ENCODE data around the gene OPCML. TPM values are rescaled to one million over a fixed set of nuclear protein-coding genes. Genes with fewer than 3 reads are reported as not detected.
A peak's percentile ranks its signal among the peaks of the same experiment; 100 is the strongest.

Gene OPCML
- total RNA-seq, 1 donor from 2014 or later = 1.7 TPM

- DNase-seq (ENCODE audit: low spot score, unreplicated experiment) = no peak
- H3K4me1 Mint-ChIP-seq (ENCODE audit: low read depth) = peaks cover 33% of the 10 kb centered on the region
- TF ChIP-seq CTCF (IDR thresholded peaks at IDR 0.05; ENCODE audit: unreplicated experiment) = no peak
- peaks cover 2% of the 10 kb centered on the region for H3K27me3 Mint-ChIP-seq
- H3K4me3 Mint-ChIP-seq (ENCODE audit: low read depth) = peak overlapping the region; percentile 1
- peaks cover 23% of the 10 kb centered on the region for H3K9me3 Mint-ChIP-seq (ENCODE audit: low read depth)
- peak overlapping the region; percentile 27 for H3K27ac Mint-ChIP-seq
- H3K36me3 Mint-ChIP-seq (ENCODE audit: insufficient read depth) = peaks cover 4% of the 10 kb centered on the region
Observed at GRCh38 chr11:132620423-132620822, 911.9 kb downstream of the OPCML start.

- TF ChIP-seq CTCF (IDR thresholded peaks at IDR 0.05; ENCODE audit: unreplicated experiment) = no peak
- Mint-ChIP-seq H3K9me3 (ENCODE audit: low read depth) (peaks cover 2% of the 10 kb centered on the region), H3K27ac (no peak overlapping the region), H3K4me3 (ENCODE audit: low read depth) (no peak overlapping the region), H3K36me3 (ENCODE audit: insufficient read depth) (no peaks in the 10 kb centered on the region), H3K27me3 (peaks cover 16% of the 10 kb centered on the region), H3K4me1 (ENCODE audit: low read depth) (peaks cover 7% of the 10 kb centered on the region)
- DNase-seq (ENCODE audit: low spot score, unreplicated experiment) = no peak
Observed at GRCh38 chr11:132610791-132611190, 921.5 kb downstream of the OPCML start.

GRCh38 chr11:132610216-132610615 lies 922.1 kb downstream of the OPCML start:
- Mint-ChIP-seq H3K27ac (no peak overlapping the region), H3K4me3 (ENCODE audit: low read depth) (no peak overlapping the region), H3K27me3 (peaks cover 14% of the 10 kb centered on the region), H3K4me1 (ENCODE audit: low read depth) (peaks cover 7% of the 10 kb centered on the region), H3K36me3 (ENCODE audit: insufficient read depth) (no peaks in the 10 kb centered on the region), H3K9me3 (ENCODE audit: low read depth) (no peaks in the 10 kb centered on the region)
- DNase-seq (ENCODE audit: low spot score, unreplicated experiment) = no peak
- no peak for TF ChIP-seq CTCF (IDR thresholded peaks at IDR 0.05; ENCODE audit: unreplicated experiment)

- H3K27me3 Mint-ChIP-seq = peaks cover 30% of the 10 kb centered on the region
- no peak for TF ChIP-seq CTCF (IDR thresholded peaks at IDR 0.05; ENCODE audit: unreplicated experiment)
- H3K4me3 Mint-ChIP-seq (ENCODE audit: low read depth) = no peak overlapping the region
- peaks cover 7% of the 10 kb centered on the region for H3K4me1 Mint-ChIP-seq (ENCODE audit: low read depth)
- no peaks in the 10 kb centered on the region for H3K36me3 Mint-ChIP-seq (ENCODE audit: insufficient read depth)
- no peak for DNase-seq (ENCODE audit: low spot score, unreplicated experiment)
- H3K27ac Mint-ChIP-seq = no peak overlapping the region
- H3K9me3 Mint-ChIP-seq (ENCODE audit: low read depth) = no peaks in the 10 kb centered on the region
Observed at GRCh38 chr11:132607575-132607974, 924.7 kb downstream of the OPCML start.

GRCh38 chr11:132605825-132606570 lies 926.3 kb downstream of the OPCML start:
- Mint-ChIP-seq H3K36me3 (ENCODE audit: insufficient read depth) (no peaks in the 10 kb centered on the region), H3K4me1 (ENCODE audit: low read depth) (peaks cover 7% of the 10 kb centered on the region), H3K4me3 (ENCODE audit: low read depth) (no peak overlapping the region), H3K27ac (no peak overlapping the region), H3K9me3 (ENCODE audit: low read depth) (no peaks in the 10 kb centered on the region), H3K27me3 (peaks cover 35% of the 10 kb centered on the region)
- no peak for DNase-seq (ENCODE audit: low spot score, unreplicated experiment)
- no peak for TF ChIP-seq CTCF (IDR thresholded peaks at IDR 0.05; ENCODE audit: unreplicated experiment)
